Gastrocnemius medialis (tissue), 4 donors: ENCODE results near the gene TAC4. TPM values are rescaled to one million over a fixed set of nuclear protein-coding genes. Genes with fewer than 3 reads are reported as not detected.

Experiments used
- ATAC-seq, 2 donors: fragments of 150-250 bp; one replicate each; pipeline ENCODE4 v1.9.1; 2016
- DNase-seq, 2 donors: peaks; one replicate each; pipeline ENCODE4 v3.0.0-alpha.2; 2019
- H3K27ac ChIP-seq, 4 donors: fragments of 200-600 bp; sonication (generic); 1 replicate in 1 of 4; 2 replicates in 3 of 4; pipeline ENCODE4 v1.5.1; 2016 to 2018; ENCODE audit warnings: mild to moderate bottlenecking in 2 of 4, moderate library complexity in 1 of 4
- H3K27me3 ChIP-seq, 3 donors: fragments of 200-600 bp; sonication (generic) in 2 of 3; 1 replicate in 1 of 3; 2 replicates in 2 of 3; pipeline versions ENCODE4 v1.5.1 to v1.6.0; 2016 to 2019; ENCODE audit warnings: mild to moderate bottlenecking in 1 of 3, moderate library complexity in 1 of 3
- H3K36me3 ChIP-seq, 2 donors: fragments of 200-600 bp; sonication (generic) in 1 of 2; one replicate each; pipeline ENCODE4 v1.5.1; 2017 to 2018
- H3K4me1 ChIP-seq, 2 donors: fragments of 200-600 bp; sonication (generic) in 1 of 2; one replicate each; pipeline ENCODE4 v1.5.1; 2016 to 2017; ENCODE audit warnings: mild to moderate bottlenecking in 2 of 2
- H3K4me3 ChIP-seq, 4 donors: fragments of 200-600 bp; sonication (generic) in 3 of 4; 1 replicate in 1 of 4; 2 replicates in 3 of 4; pipeline ENCODE4 v1.5.1; 2016 to 2019; ENCODE audit warnings: mild to moderate bottlenecking in 2 of 4
- H3K9me3 ChIP-seq, 3 donors: fragments of 200-600 bp; sonication (generic) in 2 of 3; 1 replicate in 1 of 3; 2 replicates in 2 of 3; pipeline ENCODE4 v1.5.1; 2016 to 2019
- CTCF ChIP-seq, 5 experiments: fragments of 450-650 bp in 3 of 5; fragments of 200-600 bp in 2 of 5; sonication (generic) in 2 of 5; IDR thresholded peaks in 4 of 5; conservative IDR thresholded peaks in 1 of 5; 1 replicate in 4 of 5; 2 replicates in 1 of 5; pipeline ENCODE4 v1.5.1; 2016 to 2019; ENCODE audit warnings: antibody characterized with exemption in 5 of 5, mild to moderate bottlenecking in 3 of 5, moderate library complexity in 3 of 5
- POLR2A ChIP-seq, 2 donors: fragments of 450-650 bp; IDR thresholded peaks; one replicate each; pipeline ENCODE4 v1.6.1; 2017; ENCODE audit warnings: antibody characterized with exemption in 2 of 2, mild to moderate bottlenecking in 2 of 2, moderate library complexity in 2 of 2
- in situ Hi-C, 4 donors: fragments of 200-750 bp; cut with MboI; loops; one replicate each; pipeline versions ENCODE4 v1.15.0 to v1.8.0; 2017; ENCODE audit warnings: low sequenced_read_pairs in 4 of 4
- intact Hi-C: fragments of 100-400 bp; cut with DNase I; formaldehyde crosslinking; loops from one replicate; pipeline ENCODE4 v1.15.1; 2023; ENCODE audit warnings: low total_unique reads
- total RNA-seq, 4 donors: library from RNA; depleted of rRNA; stranded (reverse); fragments of >200 nt; gene quantifications; one replicate each; pipeline versions ENCODE4 v1.1.0 to v1.2.3, GENCODE V29; 2016

The TAC4 gene
- total RNA-seq, 4 donors from 2014 or later, result not detected

GRCh38 chr17:49875685-49876084 lies 27.8 kb upstream of the TAC4 start:
- no peak for ATAC-seq
- H3K4me3 ChIP-seq, result no peak overlapping the region
- no peaks in the 10 kb centered on the region for H3K9me3 ChIP-seq
- peaks cover 2 to 6% (median 3%) of the 10 kb centered on the region in 3 donors for H3K27me3 ChIP-seq
- intact Hi-C loops (no loop called here), in situ Hi-C loops (loop anchor here in 1 of 4 donors (10.0 kb wide), 1 partner anchor 119 kb away; the partner anchor contains the start of gene DLX3)
- no peak for DNase-seq
- no peaks in the 10 kb centered on the region for H3K4me1 ChIP-seq
- TF ChIP-seq CTCF (IDR thresholded peaks at IDR 0.05 in 4 of 5, conservative IDR thresholded peaks at IDR 0.05 in 1 of 5) (no peak), POLR2A (IDR thresholded peaks at IDR 0.05) (no peak)
- H3K36me3 ChIP-seq, result no peaks in the 10 kb centered on the region
- H3K27ac ChIP-seq, result no peak overlapping the region

GRCh38 chr17:49874911-49875310 lies 27.0 kb upstream of the TAC4 start:
- intact Hi-C loops (no loop called here), in situ Hi-C loops (loop anchor here in 1 of 4 donors (10.0 kb wide), 1 partner anchor 120 kb away; the partner anchor contains the start of gene DLX3)
- H3K4me3 ChIP-seq, result no peak overlapping the region
- DNase-seq, result no peak
- no peak for ATAC-seq
- no peak overlapping the region for H3K27ac ChIP-seq
- H3K9me3 ChIP-seq, result no peaks in the 10 kb centered on the region
- H3K36me3 ChIP-seq, result no peaks in the 10 kb centered on the region
- TF ChIP-seq POLR2A (IDR thresholded peaks at IDR 0.05) (no peak), CTCF (IDR thresholded peaks at IDR 0.05 in 4 of 5, conservative IDR thresholded peaks at IDR 0.05 in 1 of 5) (no peak)
- no peaks in the 10 kb centered on the region for H3K4me1 ChIP-seq
- H3K27me3 ChIP-seq, result no peaks in the 10 kb centered on the region

- Histone ChIP-seq H3K4me1 (no peaks in the 10 kb centered on the region), H3K27ac (no peak overlapping the region), H3K27me3 (no peaks in the 10 kb centered on the region), H3K36me3 (no peaks in the 10 kb centered on the region), H3K9me3 (no peaks in the 10 kb centered on the region), H3K4me3 (no peak overlapping the region)
- intact Hi-C loops (no loop called here), in situ Hi-C loops (loop anchor here in 1 of 4 donors (10.0 kb wide), 1 partner anchor 121 kb away; the partner anchor contains the start of gene DLX3)
- DNase-seq (no peak), ATAC-seq (no peak)
- TF ChIP-seq POLR2A (IDR thresholded peaks at IDR 0.05) (no peak), CTCF (IDR thresholded peaks at IDR 0.05 in 4 of 5, conservative IDR thresholded peaks at IDR 0.05 in 1 of 5) (no peak)
These were observed 26.1 kb upstream of the TAC4 start for GRCh38 chr17:49873926-49874325.

GRCh38 chr17:49873466-49873865 lies 25.6 kb upstream of the TAC4 start:
- in situ Hi-C loops (loop anchor here in 1 of 4 donors (10.0 kb wide), 1 partner anchor 121 kb away; the partner anchor contains the start of gene DLX3), intact Hi-C loops (no loop called here)
- no peaks in the 10 kb centered on the region for H3K9me3 ChIP-seq
- ATAC-seq (no peak), DNase-seq (no peak)
- H3K4me3 ChIP-seq, result no peak overlapping the region
- H3K27me3 ChIP-seq, result no peaks in the 10 kb centered on the region
- no peak overlapping the region for H3K27ac ChIP-seq
- no peak for TF ChIP-seq POLR2A (IDR thresholded peaks at IDR 0.05)
- no peak for TF ChIP-seq CTCF (IDR thresholded peaks at IDR 0.05 in 4 of 5, conservative IDR thresholded peaks at IDR 0.05 in 1 of 5)
- H3K36me3 ChIP-seq, result no peaks in the 10 kb centered on the region
- no peaks in the 10 kb centered on the region for H3K4me1 ChIP-seq
